Duodenal mucosa (tissue), 2 donors: ENCODE measurements around the gene FBL.

Experiments
- H3K27ac ChIP-seq: one replicate; pipeline ENCODE4 v1.7.0; 2013; ENCODE audit warnings: low read depth, low read length
- H3K27me3 ChIP-seq, 2 donors: one replicate each; pipeline ENCODE4 v1.7.0; 2013; ENCODE audit warnings: low read length in 2 of 2, control low read depth in 1 of 2; ENCODE audit not compliant: insufficient read depth in 2 of 2, control insufficient read depth in 1 of 2
- H3K36me3 ChIP-seq, 2 donors: one replicate each; pipeline ENCODE4 v1.7.0; 2013; ENCODE audit warnings: low read length in 2 of 2, control low read depth in 1 of 2; ENCODE audit not compliant: insufficient read depth in 2 of 2, control insufficient read depth in 1 of 2
- H3K4me1 ChIP-seq, 2 donors: one replicate each; pipeline ENCODE4 v1.7.0; 2013; ENCODE audit warnings: low read length in 2 of 2, control low read depth in 1 of 2; ENCODE audit not compliant: insufficient read depth in 2 of 2, control insufficient read depth in 1 of 2
- H3K4me3 ChIP-seq, 2 donors: one replicate each; pipeline ENCODE4 v1.7.0; 2013; ENCODE audit warnings: low read length in 2 of 2, low read depth in 1 of 2
- H3K9ac ChIP-seq, 2 donors: one replicate each; pipeline ENCODE4 v1.7.0; 2013; ENCODE audit warnings: low read length in 2 of 2, low read depth in 1 of 2
- H3K9me3 ChIP-seq, 2 donors: one replicate each; pipeline ENCODE4 v1.7.0; 2013; ENCODE audit warnings: low read length in 2 of 2, control low read depth in 1 of 2; ENCODE audit not compliant: control insufficient read depth in 1 of 2

Gene FBL

GRCh38 chr19:39825531-39826076 lies 20.6 kb downstream of the FBL start:
- Histone ChIP-seq H3K4me3 (no peak overlapping the region), H3K9ac (no peak overlapping the region), H3K4me1 (peaks cover 13 to 15% of the 10 kb centered on the region in 2 donors), H3K27ac (no peak overlapping the region), H3K9me3 (no peaks in the 10 kb centered on the region), H3K36me3 (peaks cover 18 to 32% of the 10 kb centered on the region in 2 donors), H3K27me3 (no peaks in the 10 kb centered on the region)

- Histone ChIP-seq H3K36me3 (peaks cover 12 to 27% of the 10 kb centered on the region in 2 donors), H3K4me3 (peak overlapping the region; percentile 83 to 97), H3K9me3 (no peaks in the 10 kb centered on the region), H3K27ac (no peak overlapping the region), H3K4me1 (peaks cover 13 to 15% of the 10 kb centered on the region in 2 donors), H3K27me3 (no peaks in the 10 kb centered on the region), H3K9ac (no peak overlapping the region)
Measured at GRCh38 chr19:39825093-39825463, 21.1 kb downstream of the FBL start.

- Histone ChIP-seq H3K4me1 (peaks cover 13 to 15% of the 10 kb centered on the region in 2 donors), H3K36me3 (peaks cover 6 to 21% of the 10 kb centered on the region in 2 donors), H3K27me3 (no peaks in the 10 kb centered on the region), H3K9ac (peak overlapping the region; percentile 65 to 87), H3K27ac (no peak overlapping the region), H3K4me3 (peak overlapping the region; percentile 83 to 97), H3K9me3 (no peaks in the 10 kb centered on the region)
Measured at GRCh38 chr19:39824143-39825092, 21.8 kb downstream of the FBL start.

GRCh38 chr19:39823686-39824085 lies 22.5 kb downstream of the FBL start:
- Histone ChIP-seq H3K27me3 (no peaks in the 10 kb centered on the region), H3K9ac (peak overlapping the region; percentile 65 to 87), H3K4me3 (peak overlapping the region; percentile 83 to 97), H3K27ac (no peak overlapping the region), H3K9me3 (no peaks in the 10 kb centered on the region), H3K36me3 (peaks cover 5 to 17% of the 10 kb centered on the region in 2 donors), H3K4me1 (peaks cover 13 to 15% of the 10 kb centered on the region in 2 donors)

GRCh38 chr19:39820696-39821095 lies 25.5 kb downstream of the FBL start:
- Histone ChIP-seq H3K27me3 (no peaks in the 10 kb centered on the region), H3K9me3 (no peaks in the 10 kb centered on the region), H3K4me3 (no peak overlapping the region), H3K9ac (no peak overlapping the region), H3K4me1 (peaks cover 13 to 15% of the 10 kb centered on the region in 2 donors), H3K36me3 (no peaks in the 10 kb centered on the region), H3K27ac (no peak overlapping the region)

- no peaks in the 10 kb centered on the region for H3K9me3 ChIP-seq
- no peaks in the 10 kb centered on the region for H3K27me3 ChIP-seq
- peaks cover 8 to 10% of the 10 kb centered on the region in 2 donors for H3K4me1 ChIP-seq
- no peaks in the 10 kb centered on the region for H3K36me3 ChIP-seq
- no peak overlapping the region for H3K4me3 ChIP-seq
- H3K9ac ChIP-seq, result no peak overlapping the region
- H3K27ac ChIP-seq, result no peak overlapping the region
Measured at GRCh38 chr19:39819786-39820185, 26.4 kb downstream of the FBL start.

- H3K4me3 ChIP-seq, result no peak overlapping the region
- H3K4me1 ChIP-seq, result peaks cover 3 to 4% of the 10 kb centered on the region in 2 donors
- no peak overlapping the region for H3K27ac ChIP-seq
- no peaks in the 10 kb centered on the region for H3K9me3 ChIP-seq
- H3K9ac ChIP-seq, result no peak overlapping the region
- H3K36me3 ChIP-seq, result no peaks in the 10 kb centered on the region
- H3K27me3 ChIP-seq, result no peaks in the 10 kb centered on the region
Measured at GRCh38 chr19:39818626-39819097, 27.5 kb downstream of the FBL start.

- Histone ChIP-seq H3K4me3 (no peak overlapping the region), H3K4me1 (no peaks in the 10 kb centered on the region), H3K36me3 (no peaks in the 10 kb centered on the region)
Measured at GRCh38 chr19:39817888-39818561, 28.2 kb downstream of the FBL start.

GRCh38 chr19:39816287-39817048 lies 29.7 kb downstream of the FBL start:
- H3K27ac ChIP-seq, result no peak overlapping the region
- H3K9me3 ChIP-seq, result no peaks in the 10 kb centered on the region

More at GRCh38 chr19:39817888-39818561, 28.2 kb downstream of the FBL start:
- no peaks in the 10 kb centered on the region for H3K27me3 ChIP-seq
- H3K9ac ChIP-seq, result no peak overlapping the region
- no peak overlapping the region for H3K27ac ChIP-seq
- no peaks in the 10 kb centered on the region for H3K9me3 ChIP-seq

More at GRCh38 chr19:39816287-39817048, 29.7 kb downstream of the FBL start:
- Histone ChIP-seq H3K4me1 (no peaks in the 10 kb centered on the region), H3K9ac (no peak overlapping the region), H3K4me3 (no peak overlapping the region), H3K36me3 (no peaks in the 10 kb centered on the region), H3K27me3 (no peaks in the 10 kb centered on the region)
